Activated CD4-positive, alpha-beta T cell treated with anti-CD3 and anti-CD28 coated beads, Interleukin-2, amount 50 U/mL, for 16 hours (primary cell): ENCODE results near the gene ITPR2.
"Not testable (repeated sequence)": the region's sequence is repeated elsewhere in the genome, so short reads cannot be mapped to it uniquely, and the experiment has no call there.

Experiments
- DNase-seq: peaks from one replicate; pipeline ENCODE4 v3.0.0-alpha.2; 2020

Gene ITPR2

DNA sequence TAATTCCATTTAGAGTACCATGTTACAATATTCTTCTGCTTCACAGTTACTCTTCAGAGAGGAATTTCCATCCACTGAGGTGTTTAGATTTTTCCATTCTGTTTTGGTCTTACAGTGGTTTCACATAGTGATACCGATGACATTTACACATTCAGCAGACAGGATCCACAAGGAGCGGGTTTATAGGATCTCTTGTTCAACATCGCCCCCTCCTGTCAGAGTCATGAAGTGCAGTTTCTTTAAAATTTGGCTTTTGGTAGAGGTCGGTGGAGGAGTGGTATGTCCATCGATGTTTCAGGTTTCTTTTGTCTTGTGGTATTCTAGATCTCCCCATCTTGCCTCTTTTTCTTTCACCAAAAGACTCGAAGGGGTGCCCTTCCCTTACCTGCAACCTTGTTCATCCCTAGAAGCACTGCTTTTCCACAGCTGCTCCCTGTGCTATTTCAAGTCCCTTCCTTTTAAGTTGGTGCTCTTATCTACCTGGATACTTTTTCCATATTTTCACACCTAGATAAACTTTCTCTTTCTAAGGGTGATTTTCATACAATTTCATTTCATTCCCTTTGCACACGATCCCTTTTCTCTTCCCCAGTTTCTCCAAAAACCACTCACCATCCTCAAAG is 181.3 kb downstream of the ITPR2 start:
- DNase-seq = peak; percentile 69

DNA sequence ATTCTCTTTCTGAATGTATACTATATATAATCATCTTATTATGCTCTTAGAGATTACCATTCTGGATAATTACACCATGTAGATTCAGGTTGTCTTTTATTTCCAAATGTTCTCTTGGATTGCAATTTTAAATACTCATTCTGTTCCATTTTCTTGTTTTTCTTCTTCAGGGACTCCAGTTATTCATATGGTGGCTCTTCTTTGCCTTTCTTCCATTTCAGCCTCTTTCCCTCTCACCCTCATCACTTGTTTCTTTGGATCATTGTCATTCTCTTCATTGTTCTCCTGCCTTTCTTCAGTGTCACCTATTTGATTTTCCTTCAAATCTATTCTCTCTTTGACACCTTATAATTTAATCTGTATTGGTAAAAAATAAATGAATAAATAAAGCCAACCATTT is 182.0 kb downstream of the ITPR2 start:
- no peak for DNase-seq

DNA sequence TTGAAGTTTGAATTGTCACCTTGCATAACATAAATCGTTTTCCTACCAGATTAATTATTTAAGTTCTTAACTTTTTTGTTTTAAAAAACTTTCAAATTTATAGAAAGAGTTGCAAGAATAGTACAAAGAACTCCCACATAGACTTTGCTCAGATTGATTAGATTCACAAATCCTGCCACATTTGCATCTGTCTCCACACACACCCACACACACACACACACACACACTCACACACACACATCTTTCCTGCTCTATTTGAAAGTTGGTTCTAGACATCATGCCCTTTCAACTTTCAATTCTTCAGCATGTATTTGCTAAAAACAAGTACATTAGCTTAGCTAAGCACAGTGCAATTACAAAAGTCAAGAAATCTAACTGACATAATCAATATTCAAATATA is 184.0 kb downstream of the ITPR2 start:
- DNase-seq = no peak

DNA sequence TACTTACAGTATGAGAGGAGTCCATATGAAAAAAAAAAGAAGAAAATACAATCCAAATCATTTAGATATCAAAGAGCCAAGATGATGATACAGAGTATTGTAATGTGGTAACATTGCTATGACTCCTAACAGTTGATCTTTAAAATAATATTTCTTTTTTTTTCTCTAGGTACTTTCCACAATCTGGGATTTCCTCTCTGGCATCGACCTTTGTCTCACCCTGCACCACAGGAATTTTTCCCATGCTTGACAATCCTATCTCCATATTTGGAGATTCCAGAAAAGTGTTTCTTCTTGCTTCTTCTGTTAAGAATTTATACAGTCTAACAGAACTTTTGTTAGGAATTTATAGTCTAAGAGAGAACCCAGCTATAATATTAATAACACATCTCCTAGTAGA is 184.4 kb downstream of the ITPR2 start:
- no peak for DNase-seq

DNA sequence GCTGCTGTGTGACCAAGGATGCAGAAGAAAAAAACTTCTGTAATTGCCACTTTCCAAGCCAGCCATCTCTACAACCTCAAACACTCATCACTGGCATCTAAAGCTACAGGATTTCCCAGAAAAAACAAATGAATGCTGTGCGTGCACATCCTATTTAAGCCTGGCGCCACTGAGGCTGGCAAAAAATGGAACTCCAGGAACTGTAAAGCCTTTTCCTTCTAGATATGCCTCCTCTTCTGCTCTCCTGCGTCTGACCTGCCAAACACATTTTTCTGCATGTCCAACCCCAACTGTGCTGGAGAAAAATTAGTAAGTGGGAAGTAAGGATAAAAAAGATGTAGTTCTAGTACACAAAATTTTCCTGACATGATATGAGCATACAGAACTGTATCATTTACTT is 184.9 kb downstream of the ITPR2 start:
- DNase-seq = no peak

DNA sequence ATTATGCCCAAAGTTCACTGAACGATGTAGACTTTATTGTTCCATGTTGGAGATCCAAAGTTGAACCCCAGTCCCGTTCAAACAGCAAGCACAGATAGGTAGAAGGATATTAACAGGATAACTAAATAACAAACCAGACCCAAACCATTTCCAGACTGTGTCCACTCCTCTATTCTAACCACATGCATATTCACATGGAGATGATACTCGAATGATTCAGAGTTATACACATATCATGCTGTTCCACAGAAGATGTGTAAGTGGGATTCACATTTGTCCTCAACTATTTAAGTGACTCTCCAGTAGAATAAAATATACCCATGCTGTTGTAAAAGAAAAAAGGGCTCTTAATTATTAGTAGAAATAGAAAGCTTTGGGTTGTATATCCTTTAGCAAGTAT is 185.9 kb downstream of the ITPR2 start:
- DNase-seq = no peak

DNA sequence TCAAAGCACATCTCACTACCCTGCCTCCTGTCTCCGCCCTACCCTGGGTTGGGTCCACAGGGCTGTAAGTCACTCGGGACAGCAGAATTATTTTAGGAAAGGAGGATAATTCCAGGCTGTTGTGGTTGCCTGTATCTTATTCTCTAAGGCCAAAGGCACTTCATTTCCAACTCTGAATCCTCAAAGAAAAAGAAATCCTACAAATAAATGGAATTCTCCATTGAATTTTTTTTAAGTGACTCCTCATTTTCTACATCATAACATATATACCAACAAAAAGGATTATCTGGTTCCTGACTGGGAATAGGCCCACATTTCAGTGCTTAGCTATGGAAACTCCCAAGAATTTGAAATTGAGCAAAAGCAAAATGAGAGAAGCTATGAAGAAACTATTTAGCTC is 186.4 kb downstream of the ITPR2 start:
- DNase-seq = no peak

DNA sequence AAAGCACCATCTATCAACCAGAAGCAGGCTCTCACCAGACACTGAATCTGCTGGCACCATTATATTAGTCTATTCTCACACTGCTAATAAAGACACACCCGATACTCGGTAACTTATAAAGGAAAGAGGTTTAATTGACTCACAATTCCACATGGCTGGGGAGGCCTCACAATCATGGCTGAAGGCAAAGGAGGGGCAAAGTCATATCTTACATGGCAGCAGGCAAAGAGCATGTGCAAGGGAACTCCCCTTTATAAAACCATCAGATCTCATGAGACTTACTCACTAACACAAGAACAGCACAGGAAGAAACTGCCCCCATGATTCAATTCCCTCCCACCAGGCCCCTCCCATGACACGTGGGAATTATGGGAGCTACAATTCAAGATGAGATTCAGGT is 188.6 kb downstream of the ITPR2 start:
- not testable (repeated sequence) for DNase-seq

DNA sequence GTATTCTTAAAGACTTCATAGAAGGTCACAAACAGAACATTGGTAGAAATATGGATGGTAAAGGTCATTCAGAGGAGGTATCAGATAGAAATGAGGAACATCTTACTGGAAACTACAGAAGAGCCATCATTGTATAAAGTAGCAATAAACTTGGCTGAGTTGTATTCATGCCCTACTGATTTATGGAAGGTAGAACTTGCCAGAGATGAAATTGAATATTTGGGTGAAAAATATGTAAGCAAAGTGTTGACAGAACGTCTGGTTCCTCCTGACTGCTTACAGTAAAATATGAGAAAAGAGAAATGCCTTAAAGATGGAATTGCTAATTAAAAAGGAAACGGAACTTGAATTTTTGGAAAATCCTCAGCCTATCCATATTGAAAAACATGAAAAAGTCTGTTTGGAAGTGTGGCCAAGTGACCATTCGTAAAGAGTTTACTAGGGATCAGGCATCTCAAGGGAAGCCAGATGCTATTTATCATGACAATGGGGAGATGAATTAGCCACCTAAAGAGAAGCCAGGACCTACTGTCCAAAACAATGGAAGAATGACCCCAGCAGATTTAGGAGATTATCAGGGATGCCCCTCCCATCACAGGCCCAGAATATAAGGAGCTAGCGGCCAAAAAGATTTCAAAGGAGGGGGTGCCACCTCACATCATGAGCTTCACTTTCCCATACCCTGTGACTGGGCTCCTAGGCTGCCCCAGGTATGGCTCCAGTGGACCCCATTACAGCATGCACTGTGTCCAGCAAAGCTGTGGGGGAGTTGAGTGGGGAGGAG is 189.3 kb downstream of the ITPR2 start:
- DNase-seq = no peak

DNA sequence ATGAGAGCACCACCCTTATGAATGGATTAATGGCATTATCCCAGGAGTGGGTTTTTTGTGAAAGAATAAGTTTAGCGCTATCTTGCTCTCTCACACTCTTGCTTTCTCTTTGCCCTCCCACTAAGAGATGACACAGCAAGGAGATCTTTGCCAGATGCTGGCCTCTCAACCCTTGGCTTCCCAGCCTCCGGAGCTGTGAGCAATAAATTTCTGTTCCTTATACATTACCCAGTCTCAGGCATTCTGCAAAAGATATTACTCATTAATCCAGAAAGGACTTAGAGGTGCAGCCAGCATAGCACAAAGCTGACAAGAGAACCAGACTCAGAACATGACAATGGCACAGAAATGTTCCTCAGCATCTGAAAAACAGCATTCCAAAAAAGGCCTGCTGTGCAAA is 190.6 kb downstream of the ITPR2 start:
- no peak for DNase-seq

DNA sequence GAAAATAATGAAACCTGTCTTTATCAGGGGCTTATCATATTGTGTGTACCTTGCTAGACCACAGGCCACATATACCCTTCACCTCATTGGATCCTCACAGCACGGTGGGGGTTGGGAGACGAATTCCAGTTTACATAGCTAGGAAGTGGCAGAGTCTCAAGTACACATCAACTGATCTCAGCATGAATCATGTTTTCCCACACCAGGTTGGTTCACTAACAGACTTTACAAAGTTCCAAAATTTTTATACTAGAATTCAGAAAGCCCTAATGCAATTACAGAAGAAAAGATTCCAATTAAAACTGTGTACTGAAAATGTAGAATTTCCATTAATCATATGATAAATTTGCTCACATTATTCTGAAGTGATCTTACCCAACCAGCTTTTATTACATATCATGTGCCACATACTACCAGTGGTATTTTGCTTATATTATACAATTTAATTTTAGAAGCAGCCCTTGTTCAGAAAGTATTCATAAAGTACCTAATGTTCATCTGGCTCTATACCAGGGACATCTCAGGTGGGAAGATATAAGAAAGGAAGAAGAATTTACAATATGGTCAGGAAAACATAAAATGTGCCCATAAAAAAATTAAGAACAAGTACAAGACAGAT is 196.2 kb downstream of the ITPR2 start:
- no peak for DNase-seq

DNA sequence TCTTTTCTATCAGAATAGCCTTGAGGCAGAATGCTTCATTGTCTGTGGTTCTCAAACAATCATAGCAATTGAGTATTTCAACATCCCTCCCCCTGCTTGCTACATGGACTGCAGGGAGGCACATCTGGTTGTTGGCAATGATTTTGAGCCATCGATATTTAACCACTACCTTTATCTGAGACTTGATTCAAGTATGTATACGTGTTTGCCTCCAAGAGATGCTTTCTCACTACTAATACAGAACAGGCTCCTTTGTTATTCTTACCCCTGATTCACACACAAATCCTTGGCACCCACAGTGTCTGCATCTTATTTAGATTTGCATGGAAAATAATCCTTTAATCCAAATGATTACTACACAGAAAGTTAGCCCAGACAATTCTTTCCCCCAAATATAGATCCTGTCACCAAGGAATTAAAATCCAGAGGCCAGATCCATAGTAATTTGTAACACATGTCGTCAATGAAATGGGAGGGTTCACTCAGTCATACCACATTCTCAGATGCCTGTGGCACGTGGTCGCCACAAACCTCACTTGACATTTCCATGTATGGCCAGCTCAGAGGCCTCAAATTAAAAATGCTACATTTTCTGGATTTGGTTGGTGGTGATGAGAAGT is 199.3 kb downstream of the ITPR2 start:
- DNase-seq = no peak

DNA sequence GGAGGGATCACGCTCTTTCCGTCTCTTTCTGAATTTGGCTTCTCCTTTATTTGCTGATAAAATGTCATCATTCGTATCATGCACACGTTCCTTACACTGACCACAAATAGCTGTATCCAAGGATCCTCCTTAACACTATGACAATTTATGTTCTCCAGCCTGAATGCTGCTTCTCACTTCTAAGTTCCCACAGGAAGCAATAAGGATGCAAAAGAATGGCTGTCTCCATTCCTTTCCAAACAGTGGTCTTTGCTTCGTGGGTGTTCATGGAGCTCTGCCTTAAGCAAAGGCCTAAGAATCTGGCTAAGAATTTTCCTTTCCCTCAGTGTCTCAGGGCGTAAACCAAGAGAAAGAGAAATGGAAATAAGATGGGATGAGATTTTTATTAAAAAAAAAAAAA is 200.2 kb downstream of the ITPR2 start:
- no peak for DNase-seq

DNA sequence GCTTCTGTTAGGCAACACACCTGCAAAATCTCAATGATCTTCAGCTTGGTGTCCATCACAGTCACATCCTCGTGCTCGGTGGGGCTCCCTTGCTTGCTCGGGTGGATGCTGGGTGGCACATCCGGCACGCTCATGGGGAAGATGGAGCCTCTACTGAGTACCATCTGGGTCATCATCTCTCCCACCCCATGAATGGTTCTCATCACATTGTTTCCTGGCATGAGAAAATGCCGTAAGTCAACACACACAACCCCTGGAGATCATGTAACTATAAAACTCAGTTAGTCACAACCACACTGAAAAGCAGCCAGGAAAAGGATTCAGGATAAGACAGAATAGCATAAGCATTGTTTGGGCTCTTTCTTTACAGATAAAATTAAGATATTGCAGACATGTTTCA is 201.1 kb downstream of the ITPR2 start:
- DNase-seq = no peak

DNA sequence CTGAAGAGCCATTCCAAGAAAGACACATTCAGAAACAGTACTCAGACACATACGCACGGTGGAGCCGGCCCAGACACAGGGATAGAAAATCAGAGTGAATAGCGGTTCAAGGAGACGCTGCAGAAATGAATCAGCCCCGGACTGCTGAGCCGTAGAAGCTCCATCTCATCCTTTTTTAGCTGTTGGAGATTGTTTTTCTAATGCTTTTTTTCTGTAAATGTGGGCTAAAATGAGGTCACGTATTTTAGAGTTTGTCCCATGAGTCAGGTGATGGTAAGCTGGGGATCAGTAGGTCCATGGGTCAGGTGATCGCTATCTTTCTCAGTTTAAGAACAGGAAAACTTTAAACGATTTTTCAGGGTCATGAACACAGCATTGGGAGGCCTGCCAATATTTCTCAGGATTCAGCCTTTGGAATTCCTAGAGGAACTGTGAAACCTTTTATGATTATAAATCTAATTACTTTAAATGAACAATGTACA is 202.4 kb downstream of the ITPR2 start:
- DNase-seq = no peak

DNA sequence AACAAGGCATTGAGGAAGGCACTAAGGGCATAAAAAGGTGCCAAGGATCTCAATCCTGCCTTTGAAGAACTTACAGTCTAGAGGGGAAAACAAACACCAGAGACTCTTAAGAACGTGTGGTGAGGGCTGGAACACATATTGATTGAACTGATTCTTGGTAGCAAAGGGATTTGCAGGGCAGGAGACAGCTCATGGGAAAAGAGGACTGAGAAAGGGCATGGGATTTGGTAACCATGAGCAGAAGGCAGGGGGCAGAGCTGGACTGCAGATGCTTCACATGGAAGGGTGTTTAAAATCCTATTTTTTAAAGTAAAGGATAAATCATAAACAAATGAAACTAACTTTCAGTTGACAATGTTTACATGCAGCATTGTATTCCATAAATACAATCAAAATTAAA is 203.1 kb downstream of the ITPR2 start:
- DNase-seq = no peak

DNA sequence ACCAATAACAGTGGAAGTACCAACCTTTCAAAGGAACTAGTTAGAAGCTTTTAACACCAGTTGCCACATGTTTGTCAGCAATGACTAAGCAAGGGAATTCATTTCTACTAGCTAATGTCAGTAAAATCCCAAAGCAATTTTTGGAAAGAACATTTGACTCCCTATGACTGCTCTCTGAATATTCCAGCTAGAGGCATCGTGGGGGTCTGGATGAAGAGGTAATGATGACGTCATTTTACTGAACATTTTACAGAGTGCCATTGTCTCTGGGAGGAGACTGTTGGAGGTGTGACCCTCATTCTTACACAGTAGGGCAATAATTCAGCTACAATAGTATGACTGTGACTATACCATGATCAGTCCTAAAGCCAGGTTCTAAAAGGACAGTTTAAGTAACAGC is 204.8 kb downstream of the ITPR2 start:
- DNase-seq = no peak

DNA sequence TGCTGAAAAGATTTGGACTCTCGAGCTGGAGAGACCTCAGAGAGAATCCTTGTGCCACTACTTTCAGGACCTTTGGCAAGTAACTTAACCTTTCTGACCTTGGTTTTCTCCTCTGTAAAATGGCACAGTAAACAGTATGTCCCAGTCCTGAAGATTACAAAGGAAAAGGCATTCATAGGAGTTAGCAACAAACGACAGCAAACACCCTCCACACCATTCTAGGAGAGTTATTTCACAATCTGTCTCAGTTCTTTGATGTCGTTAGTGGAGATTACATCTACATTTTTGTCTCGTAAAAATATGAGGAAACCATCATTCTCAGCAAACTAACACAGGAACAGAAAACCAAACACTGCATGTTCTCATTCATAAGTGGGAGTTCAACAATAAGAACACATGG is 205.7 kb downstream of the ITPR2 start:
- no peak for DNase-seq

DNA sequence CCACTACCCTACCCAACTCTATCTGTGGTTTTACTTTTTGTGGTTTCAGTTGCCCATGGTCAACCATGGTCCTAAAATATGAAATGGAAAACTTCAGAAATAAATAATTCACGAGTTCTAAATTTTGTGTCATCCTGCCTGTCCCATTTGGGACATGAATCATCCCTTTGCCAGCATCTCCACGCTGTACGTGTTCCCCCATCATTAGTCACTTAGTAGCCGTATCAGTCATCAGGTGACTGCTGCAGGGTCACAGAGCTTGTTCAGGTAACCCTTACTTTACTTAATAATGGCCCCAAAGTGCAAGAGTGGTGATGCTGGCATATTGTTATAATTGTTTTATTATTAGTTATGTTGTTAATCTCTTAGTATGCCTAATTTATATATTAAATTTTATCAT is 209.9 kb downstream of the ITPR2 start:
- DNase-seq = peak; percentile 34

DNA sequence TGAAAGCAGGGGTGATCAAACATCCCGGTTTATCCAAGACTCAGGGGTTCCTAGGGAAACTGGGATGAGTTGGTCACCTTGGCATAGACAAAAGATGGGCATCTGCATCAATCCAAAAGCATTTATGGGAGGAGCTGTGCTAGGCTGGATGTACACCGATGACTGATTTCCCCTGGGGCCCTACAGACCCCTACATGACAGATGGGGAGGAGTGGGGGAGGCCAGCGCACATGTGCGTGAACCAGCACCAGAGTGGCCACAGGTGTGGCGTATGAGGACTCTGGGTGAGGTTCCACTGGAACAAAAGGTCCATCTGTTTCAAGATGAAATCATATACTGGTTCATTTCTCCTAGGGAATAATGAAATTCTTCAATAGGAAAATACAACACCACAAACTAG is 210.4 kb downstream of the ITPR2 start:
- no peak for DNase-seq

DNA sequence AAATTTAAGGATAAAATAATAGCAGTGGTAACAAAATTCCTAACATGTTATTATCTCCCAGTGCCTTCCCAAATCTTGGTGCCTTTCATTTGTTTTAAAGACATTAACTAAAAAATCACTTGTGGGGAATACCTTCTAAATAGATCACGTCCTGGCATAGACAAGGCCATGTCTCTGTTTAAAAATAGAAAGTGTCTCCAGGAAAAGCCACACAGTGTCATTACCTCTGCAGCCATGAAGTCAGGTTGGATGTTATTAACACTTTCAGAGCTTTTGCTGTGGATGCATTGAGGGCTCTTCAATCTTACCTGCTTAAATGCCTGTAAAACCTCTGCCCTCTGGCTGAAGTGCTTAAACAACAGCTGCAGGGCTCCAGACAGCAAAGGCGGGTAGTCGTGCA is 211.1 kb downstream of the ITPR2 start:
- DNase-seq = no peak

DNA sequence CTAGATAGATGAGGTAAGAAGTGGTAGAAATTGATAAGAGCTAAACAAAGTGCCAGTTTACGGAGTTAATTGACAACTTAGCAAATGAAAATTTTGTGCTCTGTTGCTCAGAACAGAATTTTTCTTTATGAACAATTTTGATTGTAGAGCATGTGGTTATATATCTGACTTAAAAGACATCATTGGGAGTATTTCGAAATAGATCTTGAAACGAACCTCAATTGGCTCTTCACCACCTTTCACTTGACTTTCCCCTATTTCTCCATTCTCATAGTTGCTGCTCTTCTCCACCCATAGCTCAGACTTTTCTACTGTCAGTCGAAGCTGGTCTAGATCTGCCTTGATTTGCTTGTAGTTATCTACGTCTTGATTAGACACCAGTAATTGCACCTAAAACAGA is 212.1 kb downstream of the ITPR2 start:
- DNase-seq = no peak

DNA sequence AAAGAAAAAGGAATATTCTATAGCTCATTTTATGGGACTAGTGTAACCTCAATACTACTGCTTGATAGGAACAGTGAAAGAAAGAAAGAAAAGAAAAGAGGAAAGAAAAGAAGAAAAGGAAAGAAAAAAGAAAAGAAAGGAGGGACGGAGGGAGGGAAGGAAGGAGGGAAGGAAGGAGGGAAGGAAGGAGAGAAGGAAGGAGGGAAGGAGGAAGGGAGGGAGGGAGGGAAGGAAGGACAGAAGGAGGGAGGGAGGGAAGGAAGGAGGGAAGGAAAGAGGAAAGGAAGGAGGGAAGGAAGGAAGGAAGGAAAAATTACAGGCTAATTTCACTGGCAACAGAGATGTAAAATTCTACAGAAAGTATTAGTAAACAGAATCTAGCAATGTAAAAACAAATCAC is 215.5 kb downstream of the ITPR2 start:
- no peak for DNase-seq
